Liver (tissue), 3 donors: Measurements from ENCODE around the gene TACC2.

Source experiments
- RAD21 ChIP-seq, 2 donors: IDR thresholded peaks; 2 replicates each; pipeline ENCODE4 v1.6.1; 2016; ENCODE audit warnings: antibody characterized with exemption in 2 of 2, mild to moderate bottlenecking in 2 of 2
- TAF1 ChIP-seq: conservative IDR thresholded peaks from 2 replicates; pipeline ENCODE4 v1.6.1; 2016; ENCODE audit warnings: antibody characterized with exemption, mild to moderate bottlenecking
- TF ChIP-seq, protein P1 (sequence below): fragments of 150-350 bp; IDR thresholded peaks from 2 replicates; pipeline ENCODE4 v1.5.1; 2017; ENCODE audit warnings: improper control_type of control experiment, low read depth, low read length; ENCODE audit not compliant: missing input control
- donor health status: healthy.
- donor health status: healthy.

DNA sequence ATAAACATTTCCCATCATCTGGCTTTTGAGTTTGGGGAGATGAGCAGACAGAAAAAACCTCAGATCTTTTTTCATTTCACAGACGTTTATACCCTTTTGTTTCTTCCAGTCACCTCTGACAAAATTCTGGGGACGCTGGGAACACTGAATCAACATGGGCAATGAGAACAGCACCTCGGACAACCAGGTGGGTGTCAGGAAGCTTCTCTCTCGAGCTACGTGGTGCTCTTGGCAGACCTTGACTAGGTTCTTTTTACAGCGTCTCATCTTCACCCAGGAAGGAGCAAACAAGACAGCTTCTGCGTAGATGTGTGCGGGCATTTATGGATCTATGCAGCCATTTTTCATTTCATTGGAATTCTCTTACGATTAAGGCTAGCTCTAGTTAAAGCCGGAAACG is 32.9 kb downstream of the TACC2 start:
- TF ChIP-seq, protein P1, sequence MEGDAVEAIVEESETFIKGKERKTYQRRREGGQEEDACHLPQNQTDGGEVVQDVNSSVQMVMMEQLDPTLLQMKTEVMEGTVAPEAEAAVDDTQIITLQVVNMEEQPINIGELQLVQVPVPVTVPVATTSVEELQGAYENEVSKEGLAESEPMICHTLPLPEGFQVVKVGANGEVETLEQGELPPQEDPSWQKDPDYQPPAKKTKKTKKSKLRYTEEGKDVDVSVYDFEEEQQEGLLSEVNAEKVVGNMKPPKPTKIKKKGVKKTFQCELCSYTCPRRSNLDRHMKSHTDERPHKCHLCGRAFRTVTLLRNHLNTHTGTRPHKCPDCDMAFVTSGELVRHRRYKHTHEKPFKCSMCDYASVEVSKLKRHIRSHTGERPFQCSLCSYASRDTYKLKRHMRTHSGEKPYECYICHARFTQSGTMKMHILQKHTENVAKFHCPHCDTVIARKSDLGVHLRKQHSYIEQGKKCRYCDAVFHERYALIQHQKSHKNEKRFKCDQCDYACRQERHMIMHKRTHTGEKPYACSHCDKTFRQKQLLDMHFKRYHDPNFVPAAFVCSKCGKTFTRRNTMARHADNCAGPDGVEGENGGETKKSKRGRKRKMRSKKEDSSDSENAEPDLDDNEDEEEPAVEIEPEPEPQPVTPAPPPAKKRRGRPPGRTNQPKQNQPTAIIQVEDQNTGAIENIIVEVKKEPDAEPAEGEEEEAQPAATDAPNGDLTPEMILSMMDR: no peak
- TF ChIP-seq TAF1 (no peak), RAD21 (IDR thresholded peaks at IDR 0.05) (no peak)
